Central memory CD8-positive, alpha-beta T cell (primary cell): ENCODE results near the gene ACER2.

Experiments used
- ATAC-seq: fragments of 150-1000 bp; cut with Tn5 transposase; replicated peaks from 2 replicates; pipeline ENCODE4 v1.10.0; 2022; ENCODE audit warnings: mild to moderate bottlenecking, moderate FRiP score, moderate number of reproducible peaks; ENCODE audit not compliant: poor library complexity, severe bottlenecking; ENCODE audit errors: extremely low read depth
- DNase-seq, 2 donors: peaks; one replicate each; pipeline ENCODE4 v3.0.0; 2021; ENCODE audit warnings: low spot score in 2 of 2
- H3K27ac Mint-ChIP-seq: one replicate; pipeline ENCODE4 v1.8.0; 2022; ENCODE audit warnings: low read depth, mild to moderate bottlenecking, moderate library complexity, mixed read lengths
- H3K27me3 Mint-ChIP-seq: one replicate; pipeline ENCODE4 v1.8.0; 2022; ENCODE audit warnings: mixed read lengths
- H3K36me3 Mint-ChIP-seq: one replicate; pipeline ENCODE4 v1.8.0; 2022; ENCODE audit warnings: mild to moderate bottlenecking, moderate library complexity, mixed read lengths; ENCODE audit not compliant: insufficient read depth
- H3K4me1 Mint-ChIP-seq: one replicate; pipeline ENCODE4 v1.8.0; 2022; ENCODE audit warnings: mixed read lengths
- H3K4me3 Mint-ChIP-seq: one replicate; pipeline ENCODE4 v1.8.0; 2022; ENCODE audit warnings: mild to moderate bottlenecking, moderate library complexity, mixed read lengths
- H3K9me3 Mint-ChIP-seq: one replicate; pipeline ENCODE4 v1.8.0; 2022; ENCODE audit warnings: mixed read lengths

ACER2 gene

GRCh38 chr9:19464764-19465585 is 56.2 kb downstream of the ACER2 start:
- peak; percentile 90 for ATAC-seq
- H3K4me3 Mint-ChIP-seq: peak overlapping the region; percentile 69
- H3K9me3 Mint-ChIP-seq: no peaks in the 10 kb centered on the region
- peak overlapping the region; percentile 5 for H3K27ac Mint-ChIP-seq
- no peaks in the 10 kb centered on the region for H3K27me3 Mint-ChIP-seq
- H3K4me1 Mint-ChIP-seq: peaks cover 8% of the 10 kb centered on the region
- peak; percentile 49 to 59 for DNase-seq
- H3K36me3 Mint-ChIP-seq: peaks cover 1% of the 10 kb centered on the region

GRCh38 chr9:19465586-19466279 is 56.9 kb downstream of the ACER2 start:
- H3K4me3 Mint-ChIP-seq: peak overlapping the region; percentile 69

GRCh38 chr9:19466280-19466639 is 57.5 kb downstream of the ACER2 start:
- Mint-ChIP-seq H3K27ac (no peak overlapping the region), H3K36me3 (peaks cover 1% of the 10 kb centered on the region), H3K4me1 (peaks cover 8% of the 10 kb centered on the region), H3K27me3 (no peaks in the 10 kb centered on the region), H3K4me3 (no peak overlapping the region), H3K9me3 (no peaks in the 10 kb centered on the region)
- no peak for ATAC-seq
- DNase-seq: no peak

More at GRCh38 chr9:19465586-19466279, 56.9 kb downstream of the ACER2 start:
- H3K27ac Mint-ChIP-seq: no peak overlapping the region
- ATAC-seq: no peak
- DNase-seq: no peak
- no peaks in the 10 kb centered on the region for H3K9me3 Mint-ChIP-seq
- peaks cover 8% of the 10 kb centered on the region for H3K4me1 Mint-ChIP-seq
- H3K27me3 Mint-ChIP-seq: no peaks in the 10 kb centered on the region
- peaks cover 1% of the 10 kb centered on the region for H3K36me3 Mint-ChIP-seq

GRCh38 chr9:19469271-19469670 is 60.5 kb downstream of the ACER2 start:
- no peak overlapping the region for H3K4me3 Mint-ChIP-seq
- no peak for DNase-seq
- H3K36me3 Mint-ChIP-seq: peaks cover 1% of the 10 kb centered on the region
- H3K4me1 Mint-ChIP-seq: peaks cover 14% of the 10 kb centered on the region
- no peaks in the 10 kb centered on the region for H3K27me3 Mint-ChIP-seq
- ATAC-seq: no peak
- H3K9me3 Mint-ChIP-seq: no peaks in the 10 kb centered on the region
- no peak overlapping the region for H3K27ac Mint-ChIP-seq

DNA sequence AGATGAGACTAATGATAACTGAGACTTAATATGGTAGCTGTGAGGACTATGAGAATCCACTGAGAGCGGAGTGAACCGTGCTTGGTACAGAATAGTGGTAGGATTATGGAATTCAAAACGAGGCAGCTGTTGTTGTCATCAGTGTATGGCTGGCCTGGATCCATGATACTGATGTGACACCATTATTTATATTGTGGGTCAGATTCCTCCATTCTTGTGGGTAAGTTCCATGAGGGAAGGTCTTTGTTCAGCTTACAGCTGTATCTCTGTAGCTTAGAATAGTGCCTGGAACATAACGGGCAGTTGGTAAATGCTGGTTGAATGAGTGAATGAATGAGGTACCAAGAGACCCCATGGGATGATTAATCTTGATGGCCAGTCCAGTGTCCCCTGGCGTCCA is 61.8 kb downstream of the ACER2 start:
- ATAC-seq: no peak
- H3K36me3 Mint-ChIP-seq: no peaks in the 10 kb centered on the region
- H3K4me3 Mint-ChIP-seq: no peak overlapping the region
- H3K27me3 Mint-ChIP-seq: no peaks in the 10 kb centered on the region
- H3K27ac Mint-ChIP-seq: no peak overlapping the region
- no peak for DNase-seq
- H3K4me1 Mint-ChIP-seq: peaks cover 9% of the 10 kb centered on the region
- no peaks in the 10 kb centered on the region for H3K9me3 Mint-ChIP-seq

GRCh38 chr9:19470981-19471650 is 62.3 kb downstream of the ACER2 start:
- no peak overlapping the region for H3K27ac Mint-ChIP-seq
- no peaks in the 10 kb centered on the region for H3K36me3 Mint-ChIP-seq
- H3K9me3 Mint-ChIP-seq: no peaks in the 10 kb centered on the region
- H3K4me1 Mint-ChIP-seq: peaks cover 9% of the 10 kb centered on the region
- DNase-seq (no peak), ATAC-seq (no peak)
- no peak overlapping the region for H3K4me3 Mint-ChIP-seq
- peaks cover 3% of the 10 kb centered on the region for H3K27me3 Mint-ChIP-seq

GRCh38 chr9:19471737-19472648 is 63.2 kb downstream of the ACER2 start:
- H3K36me3 Mint-ChIP-seq: no peaks in the 10 kb centered on the region
- no peak for DNase-seq
- ATAC-seq: peak; percentile 52
- no peaks in the 10 kb centered on the region for H3K9me3 Mint-ChIP-seq
- peaks cover 9% of the 10 kb centered on the region for H3K4me1 Mint-ChIP-seq
- no peak overlapping the region for H3K27ac Mint-ChIP-seq
- H3K4me3 Mint-ChIP-seq: peak overlapping the region; percentile 62
- peaks cover 12% of the 10 kb centered on the region for H3K27me3 Mint-ChIP-seq

DNA sequence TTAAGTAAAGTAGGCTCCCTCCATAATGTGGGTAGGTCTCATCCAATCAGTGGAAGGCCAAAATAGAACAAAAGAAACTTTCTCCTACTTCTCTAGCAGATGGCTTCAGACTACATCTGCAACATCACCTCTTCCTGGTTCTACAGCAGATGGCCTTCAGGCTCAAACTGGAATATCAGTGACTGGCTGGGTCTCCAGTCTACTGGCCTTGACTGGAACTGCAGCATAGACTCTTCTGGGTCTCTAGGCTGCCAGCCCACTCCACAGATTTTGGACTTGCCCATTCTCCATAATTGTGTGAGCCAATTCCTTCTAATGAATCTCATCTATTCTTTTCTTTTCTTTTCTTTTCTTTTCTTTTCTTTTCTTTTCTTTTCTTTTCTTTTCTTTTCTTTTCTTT is 64.8 kb downstream of the ACER2 start:
- Mint-ChIP-seq H3K4me3 (no peak overlapping the region), H3K4me1 (peaks cover 9% of the 10 kb centered on the region), H3K27ac (no peak overlapping the region), H3K27me3 (peaks cover 28% of the 10 kb centered on the region), H3K9me3 (no peaks in the 10 kb centered on the region), H3K36me3 (no peaks in the 10 kb centered on the region)
- no peak for ATAC-seq
- DNase-seq: no peak

- ATAC-seq (no peak), DNase-seq (no peak)
- no peak overlapping the region for H3K27ac Mint-ChIP-seq
- no peaks in the 10 kb centered on the region for H3K4me1 Mint-ChIP-seq
- peaks cover 45% of the 10 kb centered on the region for H3K27me3 Mint-ChIP-seq
- H3K9me3 Mint-ChIP-seq: no peaks in the 10 kb centered on the region
- H3K4me3 Mint-ChIP-seq: no peak overlapping the region
- H3K36me3 Mint-ChIP-seq: no peaks in the 10 kb centered on the region
Observed at GRCh38 chr9:19479874-19480273, 71.1 kb downstream of the ACER2 start.

- Mint-ChIP-seq H3K27ac (no peak overlapping the region), H3K27me3 (peaks cover 45% of the 10 kb centered on the region), H3K4me3 (no peak overlapping the region), H3K9me3 (no peaks in the 10 kb centered on the region), H3K36me3 (no peaks in the 10 kb centered on the region), H3K4me1 (no peaks in the 10 kb centered on the region)
- no peak for DNase-seq
- no peak for ATAC-seq
Observed at GRCh38 chr9:19480345-19480744, 71.5 kb downstream of the ACER2 start.

DNA sequence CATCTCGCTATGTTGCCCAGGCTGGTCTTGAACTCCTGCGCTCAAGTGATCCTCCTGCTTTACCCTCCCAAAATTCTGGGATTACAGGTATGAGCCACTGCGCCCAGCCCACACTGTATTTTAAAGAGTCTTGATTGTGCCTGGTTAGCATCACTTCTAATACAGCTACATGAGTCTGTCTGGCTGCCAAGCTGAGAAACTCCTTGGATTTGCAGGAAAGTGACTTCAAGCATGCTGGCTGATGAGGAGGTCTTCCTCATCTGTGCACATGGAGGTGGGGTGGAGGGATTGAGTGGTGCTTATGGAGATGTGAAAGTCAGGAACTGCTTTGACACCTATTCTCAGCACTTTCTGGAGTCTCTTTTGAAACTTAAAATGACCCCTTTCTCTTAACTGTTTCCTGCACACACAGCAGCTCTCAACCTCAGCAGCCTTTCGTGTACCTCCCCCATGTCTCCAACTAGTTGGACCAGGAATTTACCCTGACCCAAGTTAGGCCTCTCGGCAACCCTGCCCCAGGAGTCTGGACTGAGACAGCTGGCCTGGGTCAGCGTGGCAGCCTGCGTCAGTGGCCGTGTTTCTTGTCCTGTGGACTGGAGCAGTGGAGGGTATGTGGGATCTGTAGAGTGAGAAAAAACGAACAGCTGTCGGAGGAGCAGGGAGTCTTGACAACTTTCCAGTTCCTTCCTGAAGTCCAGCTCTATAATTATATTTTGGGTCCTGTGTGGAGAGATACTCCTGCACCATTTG is 72.5 kb downstream of the ACER2 start:
- no peak overlapping the region for H3K4me3 Mint-ChIP-seq
- H3K4me1 Mint-ChIP-seq: no peaks in the 10 kb centered on the region
- H3K36me3 Mint-ChIP-seq: no peaks in the 10 kb centered on the region
- peaks cover 40% of the 10 kb centered on the region for H3K27me3 Mint-ChIP-seq
- no peak overlapping the region for H3K27ac Mint-ChIP-seq
- ATAC-seq (no peak), DNase-seq (no peak)
- no peaks in the 10 kb centered on the region for H3K9me3 Mint-ChIP-seq
